ENCODE results near the gene CLN3.
"Not testable (repeated sequence)": the region's sequence is repeated elsewhere in the genome, so short reads cannot be mapped to it uniquely, and the experiment has no call there.

CLN3 gene

DNA sequence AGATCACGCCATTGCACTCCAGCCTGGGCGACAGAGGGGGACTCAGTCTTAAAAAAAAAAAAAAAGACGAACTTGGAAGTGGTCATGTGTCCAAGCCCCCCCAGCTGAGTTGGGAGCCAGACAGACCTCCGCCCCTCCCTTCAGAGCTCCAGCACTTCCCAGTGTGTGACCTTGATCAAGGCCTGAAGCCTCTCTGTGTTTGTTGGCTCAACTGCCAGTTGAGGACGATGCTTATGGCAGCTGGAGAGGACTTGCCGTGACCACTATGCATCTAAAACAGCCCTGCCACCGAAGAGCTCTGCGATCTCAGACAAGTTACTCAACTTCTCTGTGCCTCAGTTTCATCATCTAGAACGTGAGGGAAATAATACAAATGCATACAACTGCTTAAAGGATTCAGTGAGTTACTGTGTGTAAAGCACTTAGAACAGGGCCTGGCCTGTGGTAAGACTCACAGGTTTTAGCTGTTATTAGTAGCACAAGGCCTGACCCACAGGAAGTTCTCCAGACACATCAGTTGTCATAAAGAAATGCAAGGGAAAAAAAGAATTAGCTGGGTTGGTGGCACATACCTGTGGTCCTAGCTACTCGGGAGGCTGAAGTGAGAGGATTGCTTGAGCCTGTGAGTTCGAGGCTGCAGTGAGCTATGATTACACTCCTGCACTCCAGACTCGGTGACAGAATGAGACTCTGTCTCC, 21.8 kb upstream of the CLN3 start:
- peak; percentile 31 for DNase-seq

GRCh38 chr16:28511801-28512789, 20.2 kb upstream of the CLN3 start:
- no peak for DNase-seq

DNA sequence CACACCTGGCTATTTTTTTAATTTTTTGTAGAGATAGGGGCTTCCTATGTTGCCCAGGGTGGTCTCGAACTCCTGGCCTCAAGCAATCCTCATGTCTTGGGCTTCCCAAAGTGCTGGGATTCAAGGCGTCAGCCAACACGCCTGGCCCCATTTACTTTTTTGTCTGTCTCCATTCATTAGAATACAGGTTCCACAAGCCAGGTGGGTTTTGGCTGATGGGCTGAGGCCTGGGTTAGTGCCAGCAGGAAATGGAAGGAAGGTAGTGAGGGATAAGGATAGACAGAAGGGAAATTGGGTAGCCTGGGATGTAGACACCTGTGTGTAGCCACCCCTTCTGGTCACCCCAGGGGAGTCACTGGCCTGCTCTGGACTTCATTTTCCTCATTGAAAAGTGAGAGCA, 19.2 kb upstream of the CLN3 start:
- no peak for DNase-seq

DNA sequence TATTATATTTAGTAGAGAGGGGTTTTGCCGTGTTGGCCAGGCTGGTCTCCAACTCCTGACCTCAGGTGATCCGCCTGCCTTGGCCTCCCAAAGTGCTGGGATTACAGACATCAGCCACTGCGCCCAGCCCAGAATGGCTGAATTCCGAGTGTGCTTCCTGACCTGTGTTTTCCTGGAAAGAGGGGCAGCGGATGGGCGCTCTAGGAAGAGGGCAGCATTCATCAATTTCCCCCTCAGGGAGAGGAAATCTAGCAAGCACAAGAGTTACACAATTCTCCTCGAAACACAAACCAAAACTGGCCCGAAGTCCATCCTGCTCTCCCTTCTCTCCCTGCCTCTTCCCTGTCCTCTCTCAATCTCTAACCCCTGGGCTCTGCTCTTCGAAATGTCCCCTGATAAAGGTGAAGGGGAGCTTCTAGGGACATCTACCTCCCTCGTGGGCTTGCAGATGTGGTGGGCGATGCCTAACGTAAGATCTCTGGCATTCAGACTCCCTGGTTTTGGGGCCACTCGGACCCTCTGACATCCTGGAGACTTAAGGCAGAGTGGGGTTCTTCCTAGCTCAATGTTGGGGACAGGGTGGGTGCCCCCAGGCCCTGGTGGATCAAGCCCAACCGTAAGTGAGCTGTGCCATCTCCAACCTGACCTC, 13.7 kb upstream of the CLN3 start:
- no peak for DNase-seq

DNA sequence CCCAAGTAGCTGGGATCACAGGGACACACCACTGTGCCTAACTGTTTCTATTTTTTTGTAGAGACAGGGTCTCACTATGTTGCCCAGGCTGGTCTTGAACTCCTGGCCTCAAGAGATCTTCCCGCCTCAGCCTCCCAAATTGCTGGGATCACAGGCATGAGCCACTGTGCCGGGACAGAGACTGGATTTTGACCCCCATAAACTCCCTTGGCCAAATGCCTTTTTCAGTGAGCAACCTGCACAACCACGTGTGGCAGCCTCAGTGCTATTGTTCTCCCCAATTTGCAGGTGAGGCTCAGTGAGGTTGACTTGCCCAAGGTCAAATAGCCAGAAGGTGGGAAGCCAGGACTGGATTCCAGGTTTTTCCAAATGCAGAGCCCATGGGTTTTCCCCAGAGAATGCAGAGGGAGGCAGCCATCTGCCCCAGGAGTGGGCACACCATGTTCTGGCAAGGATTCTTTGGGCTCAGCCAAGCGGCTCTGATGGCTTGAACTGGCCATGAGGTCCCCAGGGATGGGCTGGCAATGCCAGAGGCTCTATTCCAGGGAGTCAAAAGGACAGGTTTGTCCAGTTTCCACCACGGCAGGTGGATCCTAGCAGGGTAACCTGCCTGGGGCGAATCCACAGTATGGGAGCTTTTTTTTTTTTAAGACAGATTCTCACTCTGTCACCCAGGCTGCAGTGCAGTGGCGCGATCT, 13.0 kb upstream of the CLN3 start:
- DNase-seq, result no peak

GRCh38 chr16:28503470-28504259, 11.8 kb upstream of the CLN3 start:
- no peak for DNase-seq

- DNase-seq, result no peak
Observed at GRCh38 chr16:28502290-28502689, 10.4 kb upstream of the CLN3 start.

GRCh38 chr16:28501258-28502232, 9.7 kb upstream of the CLN3 start:
- no peak for DNase-seq

DNA sequence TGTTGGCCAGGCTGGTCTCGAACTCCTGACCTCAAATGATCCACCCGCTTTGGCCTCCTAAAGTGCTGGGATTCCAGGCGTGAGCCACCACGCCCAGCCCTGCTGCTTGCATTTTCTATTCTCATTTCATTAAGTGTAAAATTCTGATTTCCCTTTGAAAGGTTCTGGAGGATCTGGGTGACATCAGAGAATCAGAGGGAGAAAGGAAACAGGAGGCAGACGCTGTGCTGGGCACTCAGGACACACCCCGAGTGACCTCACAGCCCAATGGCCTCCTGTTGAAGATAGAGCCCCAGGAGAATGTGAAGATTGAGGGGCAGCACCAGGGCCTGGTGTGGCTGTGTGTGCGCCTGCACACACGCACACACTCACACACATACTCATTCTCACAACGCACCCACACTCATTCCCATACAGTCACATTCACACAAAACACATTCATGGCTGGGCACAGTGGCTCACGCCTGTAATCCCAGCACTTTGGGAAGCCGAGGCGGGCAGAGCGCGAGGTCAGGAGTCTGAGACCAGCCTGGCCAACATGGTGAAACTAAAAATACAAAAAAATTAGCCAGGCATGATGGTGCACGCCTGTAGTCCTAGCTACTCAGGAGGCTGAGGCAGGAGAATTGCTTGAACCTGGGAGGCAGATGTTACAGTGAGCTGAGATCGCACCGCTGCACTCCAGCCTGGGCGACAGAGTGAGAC, 8.8 kb upstream of the CLN3 start:
- DNase-seq, result not testable (repeated sequence)

GRCh38 chr16:28499854-28500253, 8.0 kb upstream of the CLN3 start:
- no peak for DNase-seq

GRCh38 chr16:28498666-28499381, 7.0 kb upstream of the CLN3 start:
- DNase-seq, result no peak

- DNase-seq, result no peak
Observed at GRCh38 chr16:28497861-28498599, 6.2 kb upstream of the CLN3 start.

- no peak for DNase-seq
Observed at GRCh38 chr16:28497386-28497785, 5.5 kb upstream of the CLN3 start.

DNA sequence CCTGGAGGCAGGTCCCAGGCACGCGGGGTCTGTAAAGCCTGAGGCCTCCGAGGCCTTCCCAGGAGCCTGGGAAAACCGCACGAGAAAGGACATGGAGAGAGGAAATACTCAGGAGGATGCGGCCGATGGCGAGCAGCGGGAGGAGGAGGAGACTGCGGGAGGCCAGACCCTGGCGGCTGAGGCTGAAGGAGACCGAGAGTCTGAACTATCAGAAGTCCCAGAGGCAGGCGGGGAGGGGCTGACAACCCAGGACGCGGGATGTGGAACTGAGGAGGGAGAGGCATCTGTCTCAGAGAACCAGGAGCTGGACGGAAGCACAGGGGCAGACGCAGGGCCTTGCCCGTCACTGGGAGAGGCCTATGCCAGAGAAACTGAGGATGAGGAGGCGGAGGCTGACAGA, 5.0 kb upstream of the CLN3 start:
- no peak for DNase-seq

DNA sequence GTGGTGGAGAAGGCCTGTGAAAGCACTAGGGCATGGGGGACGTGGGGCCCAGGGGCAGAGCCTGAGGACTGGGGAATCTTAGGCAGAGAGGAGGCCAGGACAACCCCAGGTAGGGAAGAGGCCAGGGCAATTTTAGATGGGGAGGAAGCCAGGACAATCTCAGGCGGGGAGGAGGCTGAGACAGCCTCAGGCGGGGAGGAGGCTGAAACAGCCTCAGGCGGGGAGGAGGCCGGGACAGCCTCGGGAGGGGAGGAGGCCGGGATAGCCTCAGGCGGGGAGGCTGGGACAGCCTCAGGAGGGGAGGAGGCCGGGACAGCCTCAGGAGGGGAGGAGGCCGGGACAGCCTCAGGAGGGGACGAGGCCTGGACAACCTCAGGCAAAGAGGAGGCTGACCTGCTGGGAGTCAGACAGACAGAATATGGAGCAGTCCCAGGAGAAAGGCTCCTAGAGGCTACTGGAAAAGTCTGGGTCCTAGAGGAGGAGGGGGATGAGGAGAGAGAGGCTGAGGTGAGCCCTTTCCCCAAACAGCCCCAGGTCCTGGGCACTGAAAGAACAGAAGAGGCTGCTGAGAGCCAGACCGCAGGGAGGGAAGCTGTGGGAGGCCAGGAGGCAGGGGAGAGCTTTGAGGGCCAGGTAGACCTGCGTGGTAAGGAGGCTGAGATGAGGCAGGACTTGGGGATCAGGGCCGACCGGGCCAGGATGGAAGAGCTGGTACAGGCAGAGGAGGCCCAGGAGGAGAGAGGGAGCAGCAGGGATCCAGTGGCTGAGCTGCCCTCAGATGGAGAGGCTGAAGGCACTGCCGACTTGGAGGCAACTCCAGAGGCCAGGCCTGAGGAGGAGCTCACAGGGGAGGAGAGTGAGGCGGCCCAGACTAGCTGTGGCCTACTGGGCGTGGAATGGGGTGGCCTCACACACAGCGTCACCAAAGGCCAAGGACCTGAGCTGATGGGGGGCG, 4.2 kb upstream of the CLN3 start:
- no peak for DNase-seq

DNA sequence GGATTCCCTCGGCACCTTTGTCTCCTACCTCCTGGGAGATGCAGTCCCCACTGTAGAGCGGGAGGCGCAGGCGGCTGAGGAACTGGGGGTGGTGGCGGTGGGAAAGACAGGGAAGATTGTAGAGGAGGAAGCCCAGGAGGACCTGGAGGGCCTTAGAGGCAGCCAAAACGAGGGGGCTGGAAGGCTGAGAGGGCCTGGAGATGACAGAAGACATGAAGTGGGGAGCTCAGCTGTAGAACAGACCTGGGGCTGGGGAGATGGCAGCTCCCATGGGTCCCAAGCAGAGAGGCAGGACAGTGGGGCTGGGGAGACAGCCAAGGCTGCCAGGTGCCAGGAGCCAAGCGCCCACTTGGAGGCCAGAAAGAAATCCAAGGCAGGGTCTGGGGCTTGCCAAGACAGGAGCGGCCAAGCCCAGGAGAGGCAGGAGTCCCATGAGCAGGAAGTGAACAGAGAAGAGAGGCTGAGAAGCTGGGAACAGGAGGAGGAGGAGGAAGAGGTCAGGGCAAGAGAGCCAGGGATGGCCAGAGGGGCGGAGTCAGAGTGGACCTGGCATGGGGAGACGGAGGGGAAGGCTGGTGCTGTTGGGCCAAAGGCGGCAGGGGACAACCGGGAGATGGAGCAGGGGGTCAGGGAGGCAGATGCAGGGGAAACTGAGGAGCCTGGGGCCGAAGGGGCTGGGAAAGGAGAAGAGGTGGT, 3.4 kb upstream of the CLN3 start:
- no peak for DNase-seq

Measured in MV-4-11 (cell line).